Limb (tissue), 2 donors: ENCODE data around the gene ARHGAP32.

Experiments used
- DNase-seq, 2 donors: peaks; one replicate each; pipeline ENCODE4 v3.0.0-alpha.2; 2016; ENCODE audit errors: extremely low spot score in 2 of 2

Gene ARHGAP32

GRCh38 chr11:128962896-128963295, 229.2 kb downstream of the ARHGAP32 start:
- no peak for DNase-seq

GRCh38 chr11:128961645-128962044, 230.5 kb downstream of the ARHGAP32 start:
- no peak for DNase-seq

- DNase-seq, result no peak
Observed at GRCh38 chr11:128957202-128957482, 235.0 kb downstream of the ARHGAP32 start.

- DNase-seq, result peak; percentile 50 to 78
Observed at GRCh38 chr11:128956401-128957201, 235.5 kb downstream of the ARHGAP32 start.

- DNase-seq, result no peak
Observed at GRCh38 chr11:128955636-128956035, 236.5 kb downstream of the ARHGAP32 start.

GRCh38 chr11:128953151-128953550, 239.0 kb downstream of the ARHGAP32 start:
- no peak for DNase-seq

GRCh38 chr11:128949791-128950454, 242.2 kb downstream of the ARHGAP32 start:
- no peak for DNase-seq

GRCh38 chr11:128948583-128948982, 243.5 kb downstream of the ARHGAP32 start:
- no peak for DNase-seq

- DNase-seq, result no peak
Observed at GRCh38 chr11:128947773-128948172, 244.4 kb downstream of the ARHGAP32 start.

GRCh38 chr11:128946648-128947047, 245.5 kb downstream of the ARHGAP32 start:
- DNase-seq, result no peak

- DNase-seq, result peak in 1 of 2 donors; percentile 27
Observed at GRCh38 chr11:128943428-128943976, 248.6 kb downstream of the ARHGAP32 start.

- peak in 1 of 2 donors; percentile 36 for DNase-seq
Observed at GRCh38 chr11:128942817-128943427, 249.2 kb downstream of the ARHGAP32 start, which contains the start of gene TP53AIP1. Gene TP53AIP1 (minus strand): TSS chr11:128942871. CDS start chr11:128937818, 5,053 bp downstream.

- no peak for DNase-seq
Observed at GRCh38 chr11:128942272-128942612, 249.9 kb downstream of the ARHGAP32 start.

- no peak for DNase-seq
Observed at GRCh38 chr11:128941573-128942271, 250.4 kb downstream of the ARHGAP32 start.

- DNase-seq, result no peak
Observed at GRCh38 chr11:128941110-128941509, 251.0 kb downstream of the ARHGAP32 start.

GRCh38 chr11:128940603-128941002, 251.5 kb downstream of the ARHGAP32 start:
- no peak for DNase-seq

- no peak for DNase-seq
Observed at GRCh38 chr11:128940156-128940555, 252.0 kb downstream of the ARHGAP32 start.

GRCh38 chr11:128939591-128939990, 252.5 kb downstream of the ARHGAP32 start:
- no peak for DNase-seq

- no peak for DNase-seq
Observed at GRCh38 chr11:128938156-128938885, 253.8 kb downstream of the ARHGAP32 start.

GRCh38 chr11:128937480-128937879, 254.6 kb downstream of the ARHGAP32 start:
- no peak for DNase-seq
